PC-3 (cell line): ENCODE measurements around the gene PWWP2B.

Experiments
- CTCF ChIP-seq: fragments of 300-600 bp; sonication (generic); conservative IDR thresholded peaks from 2 replicates; pipeline ENCODE4 v1.5.1; 2017; ENCODE audit warnings: antibody characterized with exemption, low read depth, mild to moderate bottlenecking, low read length
- EZH2 ChIP-seq: fragments of 300-600 bp; sonication (generic); IDR thresholded peaks from one replicate; pipeline ENCODE4 v1.6.1; 2017; ENCODE audit warnings: antibody characterized with exemption, mild to moderate bottlenecking, low read length; ENCODE audit not compliant: unreplicated experiment
- EZH2phosphoT487 ChIP-seq: fragments of 300-600 bp; sonication (generic); IDR thresholded peaks from 2 replicates; pipeline ENCODE4 v1.6.1; 2018; ENCODE audit warnings: mild to moderate bottlenecking, antibody characterized with exemption, low read length, borderline replicate concordance

GRCh38 chr10:132423966-132424861 lies 27.2 kb downstream of the PWWP2B start:
- TF ChIP-seq CTCF (no peak), EZH2 (no peak), EZH2phosphoT487 (no peak)
